GM20000 (cell line): ENCODE measurements around the gene COL27A1.

Experiments
- DNase-seq: peaks from one replicate; pipeline ENCODE4 v3.0.0; 2012; ENCODE audit warnings: low spot score
- CTCF ChIP-seq: IDR thresholded peaks from 2 replicates; pipeline ENCODE4 v1.5.1; 2012; ENCODE audit warnings: mild to moderate bottlenecking, control low read depth; ENCODE audit errors: extremely low read depth, missing control alignments

The COL27A1 gene

DNA sequence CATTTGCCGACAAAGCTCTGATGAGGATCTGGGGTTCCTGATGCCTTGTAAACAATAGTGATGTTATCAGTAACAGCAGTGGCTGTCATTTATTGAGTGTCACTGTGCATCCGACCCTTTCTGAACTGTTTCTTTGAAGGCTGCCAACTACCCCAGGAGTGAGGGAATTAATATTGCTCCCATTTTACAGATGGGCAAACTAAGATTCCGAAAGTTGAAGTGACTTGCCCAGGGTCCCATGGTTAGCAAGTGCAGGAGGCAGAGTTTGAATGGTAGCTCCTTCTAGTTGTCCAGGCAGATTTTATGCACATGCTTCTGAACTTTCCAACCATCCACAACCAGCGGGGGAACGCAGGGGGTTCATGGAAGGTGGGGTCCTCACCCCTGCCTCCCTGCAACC, 81.9 kb downstream of the COL27A1 start:
- DNase-seq, result no peak
- no peak for TF ChIP-seq CTCF

DNA sequence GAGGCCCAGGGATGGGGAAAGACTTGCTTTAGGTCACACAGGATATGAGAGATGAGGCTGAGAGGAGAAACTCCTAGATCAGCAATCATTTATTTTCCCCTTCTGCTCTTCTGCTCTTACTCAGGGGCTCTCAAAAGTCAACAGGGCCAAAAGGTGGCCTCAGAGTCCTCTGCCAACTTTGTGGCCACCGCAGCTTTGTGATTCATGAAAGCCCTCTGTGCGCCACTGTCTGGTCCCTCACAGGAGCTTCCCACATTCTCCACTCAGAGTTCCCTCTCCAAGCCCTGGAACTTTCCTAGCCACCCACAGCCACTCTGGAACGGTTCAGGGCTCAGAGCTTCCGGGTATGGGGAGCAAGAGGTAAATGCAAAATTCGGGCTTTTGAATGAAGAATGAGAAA, 82.4 kb downstream of the COL27A1 start:
- no peak for DNase-seq
- TF ChIP-seq CTCF, result no peak

DNA sequence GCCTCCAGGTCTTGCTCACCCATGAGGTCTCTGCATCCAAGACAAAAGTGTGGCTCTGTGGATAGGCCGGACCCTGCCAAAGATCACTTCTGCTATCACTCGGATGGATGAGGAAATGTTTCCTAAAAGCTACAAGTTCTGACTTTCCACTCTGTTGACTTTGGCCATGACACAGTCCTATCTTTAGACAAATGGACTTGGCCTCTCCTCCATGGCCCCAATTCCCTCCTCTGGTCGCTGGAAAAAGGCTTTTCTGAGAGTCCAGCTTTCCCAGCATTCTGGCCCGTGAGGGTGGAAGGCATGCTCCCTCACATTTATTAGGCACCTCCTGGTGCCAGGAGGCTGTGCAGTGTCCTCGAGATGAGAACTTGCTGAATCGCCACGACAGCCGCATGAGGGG, 83.1 kb downstream of the COL27A1 start:
- no peak for DNase-seq
- no peak for TF ChIP-seq CTCF

DNA sequence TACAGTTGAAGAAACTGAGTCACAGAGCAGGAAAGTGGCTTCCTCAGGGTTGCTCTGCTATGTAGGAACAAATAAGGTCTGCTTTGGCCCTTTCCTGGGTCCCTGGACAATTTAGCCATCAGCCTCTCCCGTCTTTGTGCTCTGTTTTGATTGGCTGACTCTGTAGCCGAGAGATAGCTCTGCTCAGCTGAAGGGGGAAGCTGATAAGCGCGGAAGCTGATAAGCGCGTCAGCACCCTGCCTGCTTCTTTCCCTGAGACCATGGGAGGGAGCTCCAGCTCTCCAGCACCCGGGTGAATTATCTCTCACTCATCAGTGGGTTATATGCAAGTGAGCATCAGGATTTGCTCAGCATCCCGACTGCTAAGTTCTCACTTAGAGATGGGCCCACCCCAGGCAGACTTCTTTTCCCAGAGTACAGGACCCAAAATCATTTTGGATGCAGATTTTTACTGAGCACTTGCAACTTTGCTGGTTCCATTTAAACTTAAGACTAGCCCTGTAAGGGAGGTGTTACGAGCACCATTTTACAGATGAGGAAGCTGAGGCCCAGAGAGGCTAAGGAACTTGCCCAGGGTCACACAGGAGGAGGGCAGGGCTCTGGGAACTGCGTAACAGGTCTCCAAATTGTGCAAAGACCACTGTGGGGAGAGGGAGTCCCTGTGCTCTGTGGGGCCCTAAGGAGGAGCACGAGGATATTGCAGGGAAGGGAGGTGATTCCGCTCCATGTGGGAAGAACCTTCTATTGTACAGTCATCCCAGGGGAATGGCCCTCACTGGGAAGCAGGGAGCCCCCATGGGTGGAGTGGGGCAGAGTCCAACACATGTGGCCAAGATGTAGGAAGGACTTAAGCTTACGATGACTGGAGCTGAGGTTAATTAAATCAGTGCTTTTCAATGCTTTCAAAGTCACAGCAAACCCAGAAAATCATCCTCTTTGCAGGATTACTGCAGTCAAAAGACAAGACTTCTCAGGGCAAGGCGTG, 83.8 kb downstream of the COL27A1 start:
- TF ChIP-seq CTCF, result no peak
- DNase-seq, result no peak

GRCh38 chr9:114240216-114240615, 84.9 kb downstream of the COL27A1 start:
- no peak for TF ChIP-seq CTCF
- no peak for DNase-seq

GRCh38 chr9:114240647-114241558, 85.6 kb downstream of the COL27A1 start:
- no peak for DNase-seq
- TF ChIP-seq CTCF, result no peak

DNA sequence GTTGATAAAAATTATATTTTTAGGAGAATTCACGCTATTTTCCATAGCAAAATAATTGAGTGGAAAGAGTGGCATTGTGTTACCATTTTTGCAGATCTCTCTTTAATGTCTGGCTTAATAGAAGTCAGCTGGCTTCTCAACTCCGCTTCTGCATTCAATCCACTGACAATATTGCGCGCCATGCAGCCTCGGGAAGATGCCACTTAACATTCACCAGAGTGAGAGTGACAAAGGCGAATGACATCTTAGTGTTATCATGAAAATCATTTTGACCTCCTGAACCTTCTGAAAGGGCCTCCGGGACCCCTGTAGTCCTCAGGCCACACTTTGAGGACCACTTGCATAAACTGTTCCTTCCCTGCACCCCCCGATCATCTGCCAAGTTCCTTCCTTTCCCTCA, 87.5 kb downstream of the COL27A1 start:
- TF ChIP-seq CTCF, result no peak
- no peak for DNase-seq
